ENCODE results near the gene SLC39A2. TPM values are rescaled to one million over a fixed set of nuclear protein-coding genes. Genes with fewer than 3 reads are reported as not detected.
"Not testable (repeated sequence)": the region's sequence is repeated elsewhere in the genome, so short reads cannot be mapped to it uniquely, and the experiment has no call there.

SLC39A2 gene
- total and polyA plus RNA-seq, 2 donors = 0.47 to 1.2 TPM

DNA sequence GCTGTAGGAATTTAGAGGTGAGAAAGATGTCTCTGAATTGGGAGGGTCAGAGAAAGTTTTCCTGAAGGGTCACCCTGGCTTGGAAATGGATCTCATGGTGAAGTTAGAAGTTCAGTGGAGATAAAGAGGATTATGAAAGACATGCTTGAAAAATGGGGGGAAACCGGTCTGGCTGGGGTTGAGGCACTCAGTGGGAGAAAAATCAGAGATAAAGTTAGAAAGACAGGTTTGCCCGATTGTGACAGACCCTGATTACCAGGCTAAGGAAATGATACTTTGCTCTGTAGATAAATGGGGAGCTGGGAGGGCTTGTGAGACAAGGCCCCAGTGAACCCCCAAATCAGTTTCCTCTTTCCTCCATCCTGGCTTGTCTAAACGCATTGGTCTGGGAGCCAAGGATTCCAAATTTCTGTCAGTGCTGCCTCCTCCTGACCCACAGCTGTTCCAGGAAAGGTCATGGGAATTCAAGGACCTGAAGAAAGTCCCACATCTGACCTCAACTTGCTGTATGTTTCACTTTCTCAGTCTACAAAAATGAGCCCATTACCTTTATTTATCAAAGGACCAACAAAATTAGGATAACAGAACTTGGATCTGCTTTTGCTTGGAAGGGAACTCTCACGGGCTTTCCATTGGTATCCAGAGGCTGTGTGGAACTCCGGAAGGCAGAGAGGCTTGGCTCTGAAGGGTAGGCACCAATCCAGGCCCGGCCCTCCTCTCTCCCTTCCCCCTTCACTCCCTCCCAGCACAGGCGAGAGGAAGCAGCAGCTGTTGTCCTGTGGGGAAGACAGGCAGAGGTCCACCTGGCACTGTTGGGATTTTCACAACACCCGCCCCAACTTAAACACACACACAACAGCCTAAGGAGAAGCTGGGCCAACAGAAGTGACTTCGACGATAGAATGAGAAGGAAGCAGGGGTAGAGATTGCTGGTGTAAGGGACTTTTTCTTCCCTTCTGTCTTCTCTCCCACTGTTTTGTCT is 39.6 kb downstream of the SLC39A2 start:
- H3K4me1 ChIP-seq (ENCODE audit: insufficient read depth) = no peaks in the 10 kb centered on the region
- H3K4me3 ChIP-seq (ENCODE audit: low read depth, low read length) = no peak overlapping the region
- no peaks in the 10 kb centered on the region for H3K36me3 ChIP-seq (ENCODE audit: insufficient read depth)
- peak overlapping the region; percentile 59 for H3K27ac ChIP-seq (ENCODE audit: low read depth)
- WGBS = 13% methylated on average over 10 of the region's 10 CpGs
- DNase-seq (ENCODE audit: extremely low spot score) = no peak

DNA sequence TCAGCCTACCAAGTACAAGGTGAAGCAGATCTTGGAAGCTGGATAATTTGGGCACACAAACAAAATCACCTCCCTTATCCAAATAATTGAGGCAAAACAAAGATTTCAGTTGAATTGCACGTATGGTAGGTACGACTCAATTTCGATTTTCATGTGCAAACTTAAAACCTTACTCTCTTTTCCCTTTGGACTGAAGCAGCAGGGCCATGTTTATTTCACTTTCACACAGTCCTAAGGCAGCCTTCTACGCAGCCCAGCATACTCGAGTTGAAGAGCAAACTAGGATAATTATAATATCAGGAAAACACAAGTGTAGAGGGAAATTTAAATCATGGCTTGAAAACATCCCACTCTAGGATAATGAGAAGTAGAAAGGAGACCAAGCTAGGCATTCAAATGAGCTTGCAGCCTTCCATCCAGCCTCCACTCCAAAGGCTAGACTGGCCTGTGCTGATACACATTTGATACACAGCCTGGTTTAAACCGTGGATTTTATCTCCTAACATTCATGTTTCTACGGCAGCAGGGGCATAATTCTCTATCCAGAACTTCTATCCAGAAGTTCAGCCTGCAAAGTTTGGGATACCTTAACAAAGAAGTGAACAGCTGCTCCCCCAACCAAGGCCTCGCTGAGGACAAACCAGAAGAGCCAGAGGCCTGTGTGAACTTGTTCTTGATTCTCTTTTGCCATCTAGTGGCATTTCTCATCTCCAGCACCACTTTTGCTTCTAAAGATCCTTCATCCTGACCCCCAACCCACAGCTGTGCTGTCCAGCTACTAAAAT is 40.7 kb downstream of the SLC39A2 start:
- DNase-seq (ENCODE audit: extremely low spot score) = no peak
- Histone ChIP-seq H3K36me3 (ENCODE audit: insufficient read depth) (no peaks in the 10 kb centered on the region), H3K4me1 (ENCODE audit: insufficient read depth) (no peaks in the 10 kb centered on the region), H3K4me3 (ENCODE audit: low read depth, low read length) (no peak overlapping the region), H3K27ac (ENCODE audit: low read depth) (peak overlapping the region; percentile 59)
- WGBS = 46% methylated on average over 8 of the region's 8 CpGs

DNA sequence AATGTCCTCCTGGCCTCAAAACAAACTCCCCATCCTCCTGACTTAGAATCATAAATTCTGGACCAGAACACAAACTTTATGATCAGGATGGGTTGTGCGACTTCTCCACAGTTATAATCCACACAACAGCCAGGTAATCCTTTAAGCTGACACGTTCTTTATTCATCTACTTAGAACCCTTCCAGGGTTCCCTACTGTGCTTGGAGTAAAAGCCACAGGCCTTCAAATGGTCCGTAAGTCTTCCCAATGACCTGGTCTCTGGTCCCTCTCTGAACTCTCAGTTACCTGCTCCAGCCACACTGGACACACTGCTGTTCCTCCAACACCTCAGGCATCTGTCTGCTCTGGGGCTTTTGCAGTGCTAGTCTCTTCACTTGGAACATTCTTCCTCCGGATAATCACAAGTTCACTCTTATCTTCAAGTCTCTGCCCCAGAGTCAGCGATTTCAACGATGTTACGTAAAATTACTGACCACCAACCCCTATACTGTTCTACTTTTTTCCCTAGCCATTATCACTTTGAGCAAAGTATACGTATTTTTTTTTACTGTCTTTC is 41.4 kb downstream of the SLC39A2 start:
- H3K27ac ChIP-seq (ENCODE audit: low read depth) = no peak overlapping the region
- H3K4me1 ChIP-seq (ENCODE audit: insufficient read depth) = no peaks in the 10 kb centered on the region
- no peak for DNase-seq (ENCODE audit: extremely low spot score)
- no peak overlapping the region for H3K4me3 ChIP-seq (ENCODE audit: low read depth, low read length)
- H3K36me3 ChIP-seq (ENCODE audit: insufficient read depth) = no peaks in the 10 kb centered on the region
- WGBS = 69% methylated on average over 8 of the region's 8 CpGs

DNA sequence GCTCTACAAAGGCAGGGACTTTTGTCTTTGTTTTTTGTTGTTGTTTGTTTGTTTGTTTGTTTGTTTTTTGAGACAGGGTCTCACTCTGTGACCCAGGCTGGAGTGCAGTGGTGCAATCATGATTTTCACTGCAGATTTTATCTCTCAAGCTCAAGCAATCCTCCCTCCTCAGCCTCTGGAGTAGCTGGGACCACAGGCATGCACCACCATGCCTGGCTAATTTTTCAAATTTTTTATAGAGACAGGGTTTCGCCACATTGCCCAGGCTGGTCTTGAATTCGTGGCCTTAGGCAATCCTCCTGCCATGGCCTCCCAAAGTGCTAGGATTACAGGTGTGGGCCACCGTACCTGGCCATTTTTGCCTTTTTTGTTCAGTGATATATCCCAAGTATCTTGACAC is 41.8 kb downstream of the SLC39A2 start:
- 85% methylated on average over 3 of the region's 3 CpGs for WGBS
- H3K4me3 ChIP-seq (ENCODE audit: low read depth, low read length); H3K36me3 ChIP-seq (ENCODE audit: insufficient read depth); DNase-seq (ENCODE audit: extremely low spot score); H3K27ac ChIP-seq (ENCODE audit: low read depth); H3K4me1 ChIP-seq (ENCODE audit: insufficient read depth): not testable (repeated sequence)

DNA sequence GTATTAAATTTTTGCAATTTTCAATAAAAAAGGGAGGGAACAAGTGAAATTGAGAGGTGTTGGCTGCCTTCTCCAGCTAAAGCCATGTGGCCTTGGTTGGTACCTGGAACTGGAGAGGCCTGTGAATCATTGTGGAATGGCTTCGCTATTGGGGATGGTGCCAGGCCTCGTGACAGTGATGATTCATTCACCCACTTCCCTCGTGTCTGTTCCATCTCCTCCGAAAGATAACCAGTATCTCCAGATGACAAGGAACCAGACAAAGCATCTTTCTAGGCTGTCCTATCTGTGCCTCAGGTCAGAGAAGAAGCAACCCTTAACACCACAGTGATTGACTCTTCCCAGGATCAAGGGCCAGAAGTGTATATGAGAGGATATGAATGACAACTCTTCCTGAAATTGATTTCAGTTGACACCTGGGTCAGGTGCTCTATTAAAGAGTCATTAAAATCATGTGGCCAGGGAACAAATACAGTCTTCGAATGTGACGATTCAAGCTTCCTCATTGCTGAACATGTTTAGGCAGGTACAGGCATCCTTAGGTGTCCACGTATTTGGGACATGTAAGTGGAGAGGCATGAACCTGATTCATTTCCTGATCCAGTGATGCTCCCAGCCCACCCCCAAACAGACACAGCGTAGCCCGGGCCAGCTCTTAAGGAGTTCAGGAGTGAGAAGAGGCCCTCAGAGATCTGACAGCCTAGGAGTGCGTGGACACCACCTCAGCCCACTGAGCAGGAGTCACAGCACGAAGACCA is 42.8 kb downstream of the SLC39A2 start, which contains the start of gene RNASE7:
Gene RNASE7, plus strand, starts transcription at position 687 of the 758 bp plus-strand sequence. CDS start 631 bp downstream, outside the sequence.
- no peak for DNase-seq (ENCODE audit: extremely low spot score)

DNA sequence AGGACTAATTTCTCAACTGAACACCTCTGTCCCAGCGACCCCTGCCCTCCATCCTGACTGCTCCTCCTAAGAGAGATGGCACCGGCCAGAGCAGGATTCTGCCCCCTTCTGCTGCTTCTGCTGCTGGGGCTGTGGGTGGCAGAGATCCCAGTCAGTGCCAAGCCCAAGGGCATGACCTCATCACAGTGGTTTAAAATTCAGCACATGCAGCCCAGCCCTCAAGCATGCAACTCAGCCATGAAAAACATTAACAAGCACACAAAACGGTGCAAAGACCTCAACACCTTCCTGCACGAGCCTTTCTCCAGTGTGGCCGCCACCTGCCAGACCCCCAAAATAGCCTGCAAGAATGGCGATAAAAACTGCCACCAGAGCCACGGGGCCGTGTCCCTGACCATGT is 43.8 kb downstream of the SLC39A2 start:
- Histone ChIP-seq H3K4me1 (ENCODE audit: insufficient read depth) (no peaks in the 10 kb centered on the region), H3K27ac (ENCODE audit: low read depth) (no peak overlapping the region), H3K36me3 (ENCODE audit: insufficient read depth) (no peaks in the 10 kb centered on the region), H3K4me3 (ENCODE audit: low read depth, low read length) (no peak overlapping the region)
- WGBS = 71% methylated on average over 8 of the region's 8 CpGs
- DNase-seq (ENCODE audit: extremely low spot score) = no peak

More for the DNA sequence above, 42.8 kb downstream of the SLC39A2 start, which contains the start of gene RNASE7:
- 68% methylated on average over 11 of the region's 11 CpGs for WGBS
- Histone ChIP-seq H3K4me1 (ENCODE audit: insufficient read depth) (no peaks in the 10 kb centered on the region), H3K27ac (ENCODE audit: low read depth) (no peak within 1 kb of the TSS), H3K4me3 (ENCODE audit: low read depth, low read length) (no peak within 1 kb of the TSS), H3K36me3 (ENCODE audit: insufficient read depth) (no peaks in the 10 kb centered on the region)

DNA sequence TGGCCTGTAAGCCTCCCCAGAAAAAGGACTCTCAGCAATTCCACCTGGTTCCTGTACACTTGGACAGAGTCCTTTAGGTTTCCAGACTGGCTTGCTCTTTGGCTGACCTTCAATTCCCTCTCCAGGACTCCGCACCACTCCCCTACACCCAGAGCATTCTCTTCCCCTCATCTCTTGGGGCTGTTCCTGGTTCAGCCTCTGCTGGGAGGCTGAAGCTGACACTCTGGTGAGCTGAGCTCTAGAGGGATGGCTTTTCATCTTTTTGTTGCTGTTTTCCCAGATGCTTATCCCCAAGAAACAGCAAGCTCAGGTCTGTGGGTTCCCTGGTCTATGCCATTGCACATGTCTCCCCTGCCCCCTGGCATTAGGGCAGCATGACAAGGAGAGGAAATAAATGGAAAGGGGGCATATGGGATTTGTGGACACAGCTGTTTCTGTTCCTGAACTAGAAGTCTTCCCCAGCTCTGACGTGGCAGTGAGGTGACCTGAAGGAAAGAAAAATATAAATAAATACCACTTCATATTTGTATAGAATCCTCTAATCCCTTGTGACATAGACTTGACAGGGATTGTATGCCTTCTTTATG is 44.4 kb downstream of the SLC39A2 start:
- no peak overlapping the region for H3K27ac ChIP-seq (ENCODE audit: low read depth)
- no peak overlapping the region for H3K4me3 ChIP-seq (ENCODE audit: low read depth, low read length)
- no peaks in the 10 kb centered on the region for H3K36me3 ChIP-seq (ENCODE audit: insufficient read depth)
- DNase-seq (ENCODE audit: extremely low spot score) = no peak
- 45% methylated on average over 2 of the region's 2 CpGs for WGBS
- H3K4me1 ChIP-seq (ENCODE audit: insufficient read depth) = no peaks in the 10 kb centered on the region

DNA sequence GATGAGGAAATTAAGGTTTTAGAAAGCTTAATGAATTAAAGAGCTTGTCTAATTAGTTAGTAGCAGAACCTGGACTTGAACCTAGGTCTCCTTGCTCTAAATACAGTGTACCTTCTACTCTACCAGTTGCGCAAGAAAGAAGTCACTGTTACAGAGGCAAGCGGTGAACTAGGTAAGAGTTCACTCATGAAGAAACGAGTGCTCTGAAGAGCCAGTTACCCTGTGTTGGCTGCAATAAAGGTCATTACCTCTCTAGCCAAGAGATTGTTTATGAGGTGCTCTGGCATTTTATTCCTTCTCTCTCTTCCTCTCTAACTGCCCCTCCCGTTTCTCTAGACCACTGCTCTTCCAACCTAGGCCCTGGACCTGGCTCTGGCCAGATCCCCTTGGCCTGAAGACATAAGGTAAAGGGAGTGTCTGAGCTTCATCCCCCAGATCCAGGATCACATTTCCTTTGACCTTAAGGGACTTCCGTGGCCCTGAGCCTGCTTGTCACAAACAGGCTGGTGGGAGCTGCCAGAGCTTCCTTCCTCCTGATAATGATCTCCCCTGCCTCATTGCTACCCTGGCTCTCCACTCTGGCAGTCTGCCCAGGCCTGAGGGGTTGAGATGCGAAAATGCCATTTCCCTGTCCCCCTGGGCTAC is 45.0 kb downstream of the SLC39A2 start:
- DNase-seq (ENCODE audit: extremely low spot score) = no peak
- H3K27ac ChIP-seq (ENCODE audit: low read depth) = no peak overlapping the region
- no peaks in the 10 kb centered on the region for H3K4me1 ChIP-seq (ENCODE audit: insufficient read depth)
- WGBS = 50% methylated on average over 6 of the region's 6 CpGs
- H3K4me3 ChIP-seq (ENCODE audit: low read depth, low read length) = no peak overlapping the region
- no peaks in the 10 kb centered on the region for H3K36me3 ChIP-seq (ENCODE audit: insufficient read depth)

DNA sequence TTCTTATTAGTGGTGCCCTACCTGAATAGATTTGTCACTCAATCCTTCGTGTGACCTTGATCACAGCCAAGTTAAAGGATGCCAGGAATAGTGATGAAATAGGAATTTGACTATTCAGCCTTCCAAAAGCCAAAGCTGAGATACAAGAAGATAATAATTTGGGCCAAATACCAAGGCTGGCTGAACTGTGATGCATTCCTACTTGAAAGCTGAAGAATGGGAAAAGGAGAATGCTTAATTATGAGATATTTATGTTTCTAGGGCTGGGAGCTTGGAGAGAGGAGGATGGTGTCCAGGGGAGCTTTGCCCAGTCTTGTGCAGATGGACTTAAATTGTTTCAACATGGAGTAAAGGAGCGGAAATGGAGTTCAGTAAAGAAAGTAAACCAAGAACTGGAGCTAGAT is 48.3 kb downstream of the SLC39A2 start:
- no peaks in the 10 kb centered on the region for H3K4me1 ChIP-seq (ENCODE audit: insufficient read depth)
- no peak for DNase-seq (ENCODE audit: extremely low spot score)
- H3K27ac ChIP-seq (ENCODE audit: low read depth) = no peak overlapping the region
- no peak overlapping the region for H3K4me3 ChIP-seq (ENCODE audit: low read depth, low read length)
- WGBS = 44% methylated on average over 2 of the region's 2 CpGs
- H3K36me3 ChIP-seq (ENCODE audit: insufficient read depth) = no peaks in the 10 kb centered on the region

DNA sequence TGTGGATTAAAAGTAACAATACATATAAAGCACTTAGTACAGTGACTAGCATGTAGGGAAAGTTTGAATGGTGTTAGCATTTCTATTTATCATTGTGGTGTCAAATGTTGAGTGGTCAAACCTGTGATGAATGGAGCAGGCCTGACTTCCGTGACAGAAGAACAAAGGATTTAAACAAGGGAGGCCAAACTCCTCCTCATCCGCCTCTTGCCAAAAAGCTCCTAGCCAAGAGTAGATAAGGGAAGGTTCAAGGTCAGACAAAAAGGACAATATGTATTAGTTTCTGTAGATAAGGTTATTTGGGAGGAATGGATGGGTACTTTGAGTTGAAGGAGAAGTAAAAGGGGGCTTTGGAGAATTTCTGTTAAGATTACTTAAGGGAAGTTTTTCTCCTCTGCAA is 49.5 kb downstream of the SLC39A2 start:
- WGBS = 77% methylated on average over 2 of the region's 2 CpGs
- Histone ChIP-seq H3K36me3 (ENCODE audit: insufficient read depth) (no peaks in the 10 kb centered on the region), H3K27ac (ENCODE audit: low read depth) (no peak overlapping the region)

DNA sequence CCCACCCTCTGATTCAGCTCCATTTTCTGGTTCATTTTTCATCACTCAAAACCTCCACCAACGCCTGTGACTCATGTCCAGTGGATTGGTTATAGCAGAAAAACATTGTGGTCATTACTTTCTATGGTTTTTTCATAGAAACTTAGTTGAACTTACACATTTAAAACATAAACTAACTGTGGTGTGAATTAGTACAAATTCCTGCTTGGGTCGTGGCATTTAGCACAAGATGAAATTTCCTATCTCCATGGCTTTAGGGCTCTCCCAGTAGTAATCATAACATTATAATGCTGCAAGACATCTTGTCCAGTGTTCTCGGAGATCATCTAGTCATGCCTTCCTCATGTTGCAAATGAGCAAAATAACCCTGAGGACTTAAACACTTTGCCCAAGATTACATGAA is 50.2 kb downstream of the SLC39A2 start:
- no peak for DNase-seq (ENCODE audit: extremely low spot score)
- H3K36me3 ChIP-seq (ENCODE audit: insufficient read depth) = no peaks in the 10 kb centered on the region
- 76% methylated on average over 3 of the region's 3 CpGs for WGBS
- H3K27ac ChIP-seq (ENCODE audit: low read depth) = no peak overlapping the region
- no peaks in the 10 kb centered on the region for H3K4me1 ChIP-seq (ENCODE audit: insufficient read depth)
- H3K4me3 ChIP-seq (ENCODE audit: low read depth, low read length) = no peak overlapping the region

More for the DNA sequence above, 49.5 kb downstream of the SLC39A2 start:
- no peak for DNase-seq (ENCODE audit: extremely low spot score)
- no peak overlapping the region for H3K4me3 ChIP-seq (ENCODE audit: low read depth, low read length)
- no peaks in the 10 kb centered on the region for H3K4me1 ChIP-seq (ENCODE audit: insufficient read depth)

DNA sequence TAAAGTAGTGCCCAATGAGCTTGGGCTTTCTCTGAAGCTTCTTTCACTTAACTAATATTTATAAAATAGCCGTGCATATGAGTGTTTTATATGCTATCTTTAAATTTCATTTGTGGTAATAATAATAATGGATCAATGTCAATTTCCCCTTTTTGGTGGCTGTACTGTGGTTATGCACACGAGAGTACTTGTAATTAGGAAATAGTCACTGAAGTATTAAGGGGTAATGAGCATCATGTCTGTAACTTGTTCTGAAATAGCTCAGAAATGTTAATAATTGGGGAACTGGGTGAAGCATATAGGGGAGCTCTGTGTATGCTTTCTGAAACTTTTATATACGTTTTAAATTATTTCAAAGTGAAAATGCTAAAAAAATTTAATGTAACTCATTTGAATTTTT is 51.5 kb downstream of the SLC39A2 start:
- no peak for DNase-seq (ENCODE audit: extremely low spot score)
- no peak overlapping the region for H3K4me3 ChIP-seq (ENCODE audit: low read depth, low read length)
- H3K36me3 ChIP-seq (ENCODE audit: insufficient read depth) = no peaks in the 10 kb centered on the region
- 74% methylated on average over 3 of the region's 3 CpGs for WGBS
- no peak overlapping the region for H3K27ac ChIP-seq (ENCODE audit: low read depth)
- no peaks in the 10 kb centered on the region for H3K4me1 ChIP-seq (ENCODE audit: insufficient read depth)

Measured in urinary bladder (tissue), 4 donors.